GM12878 (cell line): Measurements from ENCODE around the gene BPI. TPM values are rescaled to one million over a fixed set of nuclear protein-coding genes. Genes with fewer than 3 reads are reported as not detected.

Experiments
- ATAC-seq: fragments of 200-7000 bp; cut with Tn5 transposase; 3 replicates; pipeline ENCODE4 v1.9.1; 2020; ENCODE audit warnings: mild to moderate bottlenecking, moderate library complexity
- BruUV-seq: library from RNA; stranded (reverse); fragments of 400-500 nt; replicated peaks from 2 replicates; lab custom pipeline; 2021; lab: Mats Ljungman, UMichigan
- CTCF ChIA-PET: fragments of 300-600 bp; sonication (Branson Sonifier 250); formaldehyde crosslinking; extraction: SDS; loops from one replicate; lab custom pipeline; 2021; ENCODE audit warnings: inconsistent platforms; lab: Yijun Ruan, JAX
- POLR2A ChIA-PET: fragments of 350-600 bp; formaldehyde crosslinking; extraction: SDS; loops from one replicate; lab custom pipeline; 2021; ENCODE audit warnings: inconsistent platforms; lab: Charles Lee
- RAD21 ChIA-PET: fragments of 300-600 bp; sonication (Branson Sonifier 250); formaldehyde crosslinking; loops from one replicate; lab custom pipeline; 2023; ENCODE audit warnings: antibody characterized with exemption; ENCODE audit not compliant: unreplicated experiment; lab: Charles Lee
- SMC1A ChIA-PET: fragments of 300-600 bp; sonication (Branson Sonifier 250); formaldehyde crosslinking; loops from one replicate; lab custom pipeline; 2023; ENCODE audit not compliant: unreplicated experiment, uncharacterized antibody; lab: Charles Lee
- DNase-seq: peaks from one replicate; pipeline ENCODE4 v3.0.0-alpha.2; 2011; ENCODE audit warnings: low read depth, low spot score
- FAIRE-seq: peaks from 3 replicates; lab custom pipeline; 2011; peaks lifted over from hg19 to GRCh38; lab: Jason Lieb, UNC
- H2AFZ ChIP-seq: 2 replicates; pipeline ENCODE4 v1.6.0; 2011; ENCODE audit warnings: low read depth, low read length, control low read depth; ENCODE audit not compliant: control insufficient read depth
- H3K27ac ChIP-seq: 2 replicates; pipeline ENCODE4 v1.5.1; 2011; ENCODE audit warnings: control low read depth; ENCODE audit not compliant: control insufficient read depth, insufficient read depth
- H3K27me3 ChIP-seq, 2 experiments: replicated peaks in 1 of 2; 2 replicates each; pipeline versions ENCODE4 v1.6.0 to v1.6.1; 2011; ENCODE audit warnings: low read length in 1 of 2; ENCODE audit not compliant: control insufficient read depth in 2 of 2, insufficient read depth in 2 of 2
- H3K36me3 ChIP-seq, 2 experiments: 2 replicates each; pipeline ENCODE4 v1.5.1; 2011; ENCODE audit warnings: low read length in 1 of 2; ENCODE audit not compliant: control insufficient read depth in 2 of 2, insufficient read depth in 2 of 2
- H3K4me1 ChIP-seq: 2 replicates; pipeline ENCODE4 v1.6.1; 2011; ENCODE audit warnings: mild to moderate bottlenecking, low read length, moderate library complexity, mixed read lengths; ENCODE audit not compliant: control insufficient read depth, insufficient read depth
- H3K4me2 ChIP-seq: 2 replicates; pipeline ENCODE4 v1.6.0; 2011; ENCODE audit warnings: control low read depth; ENCODE audit not compliant: control insufficient read depth, insufficient read depth
- H3K4me3 ChIP-seq: fragments of 200-600 bp; sonication (generic); 2 replicates; pipeline ENCODE4 v1.5.1; 2016
- H3K79me2 ChIP-seq: 2 replicates; pipeline ENCODE4 v1.6.0; 2011; ENCODE audit warnings: low read length; ENCODE audit not compliant: control insufficient read depth, insufficient read depth
- H3K9ac ChIP-seq: 2 replicates; pipeline ENCODE4 v1.8.0; 2011; ENCODE audit warnings: low read length, control low read depth, mixed read lengths; ENCODE audit not compliant: control insufficient read depth, insufficient read depth
- H3K9me3 ChIP-seq: replicated peaks from 3 replicates; pipeline ENCODE4 v1.5.1; 2011; ENCODE audit warnings: mild to moderate bottlenecking, low read length; ENCODE audit not compliant: control insufficient read depth, insufficient read depth
- H4K20me1 ChIP-seq: 2 replicates; pipeline ENCODE4 v1.6.0; 2011; ENCODE audit not compliant: control insufficient read depth, insufficient read depth
- ATF7 ChIP-seq: fragments of 450-650 bp; IDR thresholded peaks from 2 replicates; pipeline ENCODE4 v1.6.1; 2016; ENCODE audit warnings: low read depth, mild to moderate bottlenecking
- BCL11A ChIP-seq: IDR thresholded peaks from 2 replicates; pipeline ENCODE4 v1.6.1; 2011; ENCODE audit warnings: low read depth, low read length
- BRCA1 ChIP-seq: IDR thresholded peaks from 2 replicates; pipeline ENCODE4 v1.6.1; 2011; ENCODE audit warnings: low read depth, low read length, improper control_type of control experiment
- HCFC1 ChIP-seq: fragments of 150-350 bp; IDR thresholded peaks from 2 replicates; pipeline ENCODE4 v1.6.1; 2014; ENCODE audit warnings: low read length
- JUNB ChIP-seq: IDR thresholded peaks from 2 replicates; pipeline ENCODE4 v1.6.1; 2016; ENCODE audit warnings: antibody characterized with exemption, mild to moderate bottlenecking
- MEF2B ChIP-seq: fragments of 450-650 bp; IDR thresholded peaks from 2 replicates; pipeline ENCODE4 v1.6.1; 2018; ENCODE audit warnings: mild to moderate bottlenecking, moderate library complexity; ENCODE audit not compliant: partially characterized antibody, poor library complexity, severe bottlenecking
- POLR2A ChIP-seq: IDR thresholded peaks from 2 replicates; pipeline ENCODE4 v1.6.1; 2011; ENCODE audit warnings: low read depth, mild to moderate bottlenecking, low read length
- RB1 ChIP-seq: fragments of 450-650 bp; formaldehyde crosslinking; IDR thresholded peaks from 2 replicates; pipeline ENCODE4 v1.6.1; 2017; ENCODE audit warnings: mild to moderate bottlenecking, borderline replicate concordance
- WGBS: methylation state at CpG from one replicate; pipeline ENCODE4 v1.1.6; 2016; ENCODE audit warnings: low lambda C conversion rate; ENCODE audit not compliant: insufficient replicate concordance, insufficient coverage; ENCODE audit errors: missing lambda C conversion rate; 5-methylcytosine and 5-hydroxymethylcytosine counted together
- in situ Hi-C: fragments of 300-500 bp; cut with MboI; formaldehyde crosslinking; loops from 9 replicates; pipeline ENCODE4 v1.14.3; 2018; ENCODE audit warnings: mixed read lengths
- intact Hi-C: fragments of 100-400 bp; cut with micrococcal nuclease; formaldehyde crosslinking; loops from one replicate; pipeline ENCODE4 v1.14.2; 2022; ENCODE audit not compliant: unreplicated experiment
- polyA plus RNA-seq, 11 experiments: library from polyadenylated mRNA; depleted of rRNA in 4 of 11; unstranded in 6 of 11; stranded (reverse) in 5 of 11; fragments of >200 nt; fragmentation: Nextera tagmentation in 4 of 11; fragmentation: Illumina TruSeq in 1 of 11; extraction: Ambion mirVana in 4 of 11; extraction: Trizol in 1 of 11; gene quantifications; 1 replicate in 1 of 11; 2 replicates in 10 of 11; pipeline versions ENCODE4 v1.2.1 to v1.2.3, GENCODE V29; 2011 to 2016; ENCODE audit warnings: inconsistent platforms in 2 of 11, missing spikeins in 2 of 11, low read depth in 1 of 11
- total RNA-seq, 4 experiments: library from RNA; depleted of rRNA in 3 of 4; stranded (reverse); fragments of >200 nt in 3 of 4; fragmentation: Illumina TruSeq in 1 of 4; extraction: Trizol in 1 of 4; gene quantifications; 2 replicates each; pipeline versions ENCODE4 v1.2.1 to v1.2.3, GENCODE V29; 2013 to 2021
- TF ChIP-seq, protein P1 (sequence below): fragments of 450-650 bp; IDR thresholded peaks from 2 replicates; pipeline ENCODE4 v1.6.1; 2017; ENCODE audit warnings: borderline replicate concordance

Gene BPI
- total and polyA plus RNA-seq, 10 of the 15 experiments (the other 5 are each of a cell fraction or from before 2014, with no cell fraction given) = not detected

DNA sequence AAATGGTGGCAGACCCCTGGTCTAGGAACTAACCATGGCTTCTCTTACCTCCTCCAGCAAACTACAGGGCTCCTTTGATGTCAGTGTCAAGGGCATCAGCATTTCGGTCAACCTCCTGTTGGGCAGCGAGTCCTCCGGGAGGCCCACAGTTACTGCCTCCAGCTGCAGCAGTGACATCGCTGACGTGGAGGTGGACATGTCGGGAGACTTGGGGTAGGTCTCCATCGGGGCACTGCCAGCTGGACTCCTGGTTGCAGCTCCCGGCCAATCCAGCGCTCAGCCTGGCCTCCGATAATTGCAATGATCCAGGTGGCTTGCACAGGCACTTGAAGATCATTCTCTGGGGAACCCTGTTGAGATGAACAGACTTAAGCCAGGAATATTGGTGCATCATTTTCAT lies 50.3 kb downstream of the BPI start:
- RAD21 ChIA-PET = no interaction called here
- H3K79me2 ChIP-seq = no peaks in the 10 kb centered on the region
- 98% methylated on average over 10 of the region's 10 CpGs for WGBS
- H2AFZ ChIP-seq = no peak overlapping the region
- SMC1A ChIA-PET = no interaction called here
- ATAC-seq (no peak), FAIRE-seq (no peak), DNase-seq (no peak)
- no peak overlapping the region for H3K4me2 ChIP-seq
- H3K36me3 ChIP-seq = no peaks in the 10 kb centered on the region
- no peak overlapping the region for H3K4me3 ChIP-seq
- intact Hi-C loops (no loop called here), in situ Hi-C loops (no loop called here)
- no peaks in the 10 kb centered on the region for H4K20me1 ChIP-seq
- no peak overlapping the region for H3K9ac ChIP-seq
- CTCF ChIA-PET = interaction anchor here (0.9 to 1.8 kb wide), 2 partner anchors 41 to 54 kb away, joined by 3 to 4 read pairs; no protein-coding TSS in a partner anchor
- BruUV-seq = no TSS peak
- no peaks in the 10 kb centered on the region for H3K4me1 ChIP-seq
- POLR2A ChIA-PET = no interaction called here
- TF ChIP-seq MEF2B (no peak), POLR2A (no peak), ATF7 (no peak), BRCA1 (no peak), HCFC1 (no peak), BCL11A (no peak), RB1 (no peak), JUNB (no peak)
- TF ChIP-seq, protein P1, sequence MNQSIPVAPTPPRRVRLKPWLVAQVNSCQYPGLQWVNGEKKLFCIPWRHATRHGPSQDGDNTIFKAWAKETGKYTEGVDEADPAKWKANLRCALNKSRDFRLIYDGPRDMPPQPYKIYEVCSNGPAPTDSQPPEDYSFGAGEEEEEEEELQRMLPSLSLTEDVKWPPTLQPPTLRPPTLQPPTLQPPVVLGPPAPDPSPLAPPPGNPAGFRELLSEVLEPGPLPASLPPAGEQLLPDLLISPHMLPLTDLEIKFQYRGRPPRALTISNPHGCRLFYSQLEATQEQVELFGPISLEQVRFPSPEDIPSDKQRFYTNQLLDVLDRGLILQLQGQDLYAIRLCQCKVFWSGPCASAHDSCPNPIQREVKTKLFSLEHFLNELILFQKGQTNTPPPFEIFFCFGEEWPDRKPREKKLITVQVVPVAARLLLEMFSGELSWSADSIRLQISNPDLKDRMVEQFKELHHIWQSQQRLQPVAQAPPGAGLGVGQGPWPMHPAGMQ = no peak
- no peaks in the 10 kb centered on the region for H3K9me3 ChIP-seq
- no peak overlapping the region for H3K27ac ChIP-seq
- peaks cover 0 to 4% of the 10 kb centered on the region in 2 experiments; a peak in 1 of 4 replicates for H3K27me3 ChIP-seq
